SK-N-DZ (cell line): ENCODE measurements around the gene PPP2R2B.
A peak's percentile ranks its signal among the peaks of the same experiment; 100 is the strongest.
"Not testable (repeated sequence)": the region's sequence is repeated elsewhere in the genome, so short reads cannot be mapped to it uniquely, and the experiment has no call there.

Experiments used
- DNase-seq: peaks from one replicate; pipeline ENCODE4 v3.0.0-alpha.2; 2015; ENCODE audit warnings: low spot score
- small RNA-seq, 2 experiments: library from RNA; depleted of rRNA; stranded (forward); fragments of <200 nt; gene quantifications; one replicate each; pipeline ENCODE3, GENCODE V24; 2014

PPP2R2B gene

DNA sequence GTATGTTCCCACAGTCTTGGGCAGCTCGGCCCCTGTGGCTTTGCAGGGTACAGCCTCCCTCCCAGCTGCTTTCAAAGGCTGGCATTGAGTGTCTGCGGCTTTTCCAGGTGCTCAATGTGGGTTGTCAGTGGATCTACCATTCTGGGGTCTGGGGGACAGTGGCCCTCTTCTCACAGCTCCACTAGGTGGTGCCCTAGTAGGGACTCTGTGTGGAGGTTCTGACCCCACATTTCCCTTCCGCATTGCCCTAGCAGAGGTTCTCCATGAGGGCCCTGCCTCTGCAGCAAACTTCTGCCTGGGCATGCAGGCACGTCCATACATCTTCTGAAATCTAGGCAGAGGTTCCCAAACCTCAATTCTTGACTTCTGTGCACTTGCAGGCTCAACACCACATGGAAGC lies 321.7 kb downstream of the PPP2R2B start:
- DNase-seq = not testable (repeated sequence)

DNA sequence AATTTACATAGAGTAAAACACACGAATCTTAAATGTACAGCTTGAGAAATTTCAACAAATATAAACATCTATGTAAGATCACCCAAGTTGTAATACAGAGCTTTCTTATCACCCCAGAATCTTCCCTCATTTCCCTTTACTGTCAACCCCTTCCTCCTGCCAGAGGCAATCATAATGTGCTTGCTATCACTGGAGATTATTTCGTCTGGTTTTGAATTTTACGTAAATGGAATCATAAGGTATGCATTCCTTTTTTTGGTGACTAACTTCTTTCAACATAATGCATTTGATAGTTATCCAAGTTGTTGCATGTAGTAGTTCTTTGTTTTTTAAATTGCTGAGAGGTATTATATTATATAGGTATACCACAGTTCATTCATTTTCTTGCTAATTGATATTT lies 325.1 kb downstream of the PPP2R2B start:
- no peak for DNase-seq

DNA sequence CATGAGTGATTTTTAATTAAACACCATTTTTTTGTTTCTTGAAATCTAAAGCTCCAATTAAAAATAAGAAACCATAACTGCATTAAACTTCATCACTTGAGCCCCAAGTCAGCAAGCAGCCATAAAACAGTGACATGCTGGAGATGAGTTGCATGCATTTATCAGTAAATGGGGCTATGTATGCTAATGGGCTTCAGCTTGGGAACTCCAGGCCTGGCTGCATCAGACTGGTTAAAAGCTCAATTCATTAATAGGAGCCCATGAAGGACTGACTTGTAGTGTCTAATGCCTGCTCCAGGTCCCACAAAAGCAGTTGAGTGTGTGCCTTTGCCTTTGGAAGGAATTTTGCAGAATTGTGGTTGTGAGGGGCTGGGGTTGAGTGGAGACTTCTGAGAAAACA lies 328.9 kb downstream of the PPP2R2B start:
- no peak for DNase-seq

DNA sequence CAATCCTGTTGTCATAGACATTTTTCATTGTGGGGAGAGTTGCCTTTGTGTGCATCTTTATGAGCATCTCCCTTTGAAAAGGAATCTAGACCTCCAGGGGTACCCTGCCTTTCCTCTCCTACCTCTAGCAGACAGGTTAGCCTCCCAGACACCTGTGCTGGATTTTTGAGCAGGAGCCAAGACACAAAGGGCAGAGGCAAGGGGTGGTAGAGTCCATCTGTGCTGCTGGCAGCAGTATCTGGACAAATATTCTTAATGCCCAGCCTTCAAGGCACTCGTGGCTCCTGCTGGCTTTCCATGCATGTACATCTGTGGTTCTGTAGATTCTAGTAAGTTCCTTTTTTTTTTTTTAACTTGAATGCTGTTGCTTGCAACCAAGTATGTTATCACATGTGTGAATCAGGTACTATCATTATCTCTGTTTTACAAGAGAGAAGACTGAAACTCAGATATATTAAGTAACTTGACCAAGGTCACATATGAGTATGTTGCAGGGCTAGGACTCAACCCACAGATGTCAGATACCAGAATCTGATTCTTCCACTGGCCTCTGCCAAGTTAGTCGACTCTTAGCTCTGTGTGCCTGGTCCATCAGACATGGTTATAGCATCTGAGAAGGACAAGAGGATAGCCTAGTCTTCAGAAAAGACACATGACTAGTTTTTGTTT lies 329.6 kb downstream of the PPP2R2B start:
- DNase-seq = no peak

DNA sequence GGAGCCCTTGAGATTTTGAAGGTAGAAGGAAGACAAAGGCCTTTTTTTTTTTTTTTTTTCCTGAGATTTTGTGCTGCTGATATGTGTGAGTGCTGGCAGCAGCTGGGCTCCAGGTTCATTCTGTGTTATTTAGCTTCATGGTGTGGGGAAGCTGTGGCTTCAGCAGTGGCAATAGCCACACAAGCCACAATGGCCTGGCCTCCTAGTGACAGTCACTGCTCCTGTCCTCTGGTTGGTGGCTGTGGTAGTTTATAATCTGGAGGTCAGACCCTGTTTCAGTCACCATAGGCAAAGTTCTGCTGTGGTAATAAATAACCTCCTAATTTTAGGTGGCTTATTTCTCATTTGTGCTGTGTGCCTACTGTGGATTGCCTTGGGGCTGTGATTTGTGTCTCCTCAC lies 334.3 kb downstream of the PPP2R2B start:
- DNase-seq = no peak

DNA sequence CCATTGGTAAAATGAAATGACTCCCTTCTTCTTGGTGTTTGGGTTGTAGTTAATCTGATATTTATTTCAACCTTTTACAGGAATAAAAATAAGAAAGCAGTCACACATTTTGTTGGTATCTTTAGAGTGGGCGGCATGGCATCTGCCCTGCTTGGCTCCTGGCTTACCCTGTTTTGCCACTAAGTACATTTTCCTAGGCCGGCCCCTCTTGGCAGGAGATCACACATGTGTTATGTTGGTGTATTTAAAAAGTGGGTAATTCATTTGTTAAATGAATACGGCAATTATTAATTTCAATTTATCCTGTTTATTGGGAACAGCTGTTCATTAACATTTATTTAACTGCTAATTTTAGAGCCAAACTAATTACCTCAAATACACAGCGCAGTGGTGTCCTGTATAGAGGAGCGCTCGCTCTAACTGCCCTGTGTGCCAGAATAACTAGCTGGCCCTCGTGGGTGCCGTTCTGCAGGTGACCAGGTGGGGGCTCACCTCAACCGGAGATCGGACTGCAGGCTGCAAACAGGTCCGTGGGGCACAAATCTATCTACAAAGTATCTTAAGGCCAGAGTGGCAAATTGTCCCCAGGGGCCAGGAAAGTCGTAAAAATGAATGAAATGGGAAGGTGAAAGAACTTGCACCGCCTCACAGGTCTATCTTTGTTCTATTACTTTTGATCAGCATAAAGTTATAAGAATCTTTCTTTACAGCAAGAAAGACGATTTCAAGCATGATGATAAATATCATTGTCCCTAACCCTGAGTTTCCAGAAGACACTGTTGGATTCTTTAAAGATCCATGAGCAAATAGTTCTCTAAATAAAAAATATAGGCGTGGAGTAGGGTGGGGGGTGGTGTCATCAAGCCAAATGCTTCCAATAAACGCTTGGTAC lies 336.4 kb downstream of the PPP2R2B start:
- DNase-seq = peak; percentile 75

DNA sequence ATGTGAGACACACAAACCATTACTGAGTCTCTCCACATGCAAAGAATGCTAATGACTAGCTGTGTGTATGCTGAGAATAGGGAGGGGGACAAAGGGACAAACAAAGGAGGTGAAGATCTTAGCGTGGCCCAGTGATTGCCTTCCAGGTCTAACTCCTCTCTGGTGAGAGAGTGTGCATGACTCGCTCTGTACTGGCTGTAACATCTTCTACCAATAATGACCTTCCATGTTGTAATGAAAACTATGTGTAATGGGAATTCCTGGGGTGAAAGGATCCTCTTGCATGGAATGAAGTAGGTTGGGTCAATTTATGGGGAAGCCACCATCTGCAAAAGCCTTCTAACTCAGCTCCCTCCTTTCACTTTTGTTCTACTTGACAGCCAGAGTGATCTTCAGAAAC lies 338.1 kb downstream of the PPP2R2B start:
- DNase-seq = no peak

DNA sequence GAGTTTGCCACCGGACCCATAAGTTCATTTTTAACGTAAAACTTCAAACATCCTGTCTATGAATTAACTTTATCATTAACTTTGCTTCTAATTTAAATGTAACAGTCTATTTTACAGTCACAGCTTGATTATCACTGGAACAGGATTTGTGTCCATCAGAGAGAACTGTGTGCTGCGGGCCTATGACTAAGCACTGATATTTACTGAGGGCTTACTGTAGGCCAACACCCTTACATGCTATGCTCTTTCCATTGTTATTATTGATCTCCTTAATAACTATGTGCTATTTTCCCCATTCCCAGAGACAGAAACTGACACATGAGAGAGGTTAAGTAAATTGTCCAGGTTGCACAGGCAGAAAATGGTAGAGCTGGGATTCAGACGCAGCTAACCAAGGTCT lies 338.6 kb downstream of the PPP2R2B start:
- no peak for DNase-seq

DNA sequence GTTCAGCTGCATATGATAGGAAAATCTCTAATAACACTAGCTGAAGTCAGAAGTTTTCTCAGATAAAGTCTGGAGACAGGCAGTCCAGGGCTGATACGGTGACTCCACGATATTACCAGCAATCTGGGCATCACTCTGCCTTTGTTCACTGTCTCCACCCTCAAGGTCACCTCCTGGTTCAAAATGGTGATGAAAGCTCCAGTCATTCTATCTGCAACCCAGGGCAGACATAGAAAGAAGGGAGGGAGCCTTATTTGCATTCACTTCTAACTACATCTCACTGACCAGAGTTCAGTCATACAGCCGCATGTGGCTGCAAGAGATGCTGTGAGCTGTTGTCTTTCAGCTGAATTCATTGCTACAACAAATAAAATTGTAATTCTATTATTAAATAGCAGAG lies 340.1 kb downstream of the PPP2R2B start:
- no peak for DNase-seq

DNA sequence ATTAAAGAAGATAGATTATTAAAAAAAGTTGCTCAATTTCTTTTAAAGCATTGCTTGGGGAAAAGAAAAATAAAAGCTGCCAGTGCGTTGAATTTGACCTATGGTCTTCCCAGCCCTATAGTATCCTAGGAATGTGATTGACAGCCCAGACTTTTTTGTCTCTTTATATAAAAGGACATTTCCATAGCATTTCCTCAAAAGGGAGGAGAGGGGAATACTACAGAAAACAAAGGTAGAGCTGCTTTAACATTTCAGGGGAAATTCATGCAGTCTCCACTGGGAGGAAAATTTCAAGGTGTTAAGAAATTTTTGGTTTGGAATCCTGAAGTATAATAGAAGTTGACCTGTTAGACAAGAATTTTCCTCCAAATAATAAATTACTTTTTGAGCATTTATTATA lies 344.7 kb downstream of the PPP2R2B start:
- no peak for DNase-seq

DNA sequence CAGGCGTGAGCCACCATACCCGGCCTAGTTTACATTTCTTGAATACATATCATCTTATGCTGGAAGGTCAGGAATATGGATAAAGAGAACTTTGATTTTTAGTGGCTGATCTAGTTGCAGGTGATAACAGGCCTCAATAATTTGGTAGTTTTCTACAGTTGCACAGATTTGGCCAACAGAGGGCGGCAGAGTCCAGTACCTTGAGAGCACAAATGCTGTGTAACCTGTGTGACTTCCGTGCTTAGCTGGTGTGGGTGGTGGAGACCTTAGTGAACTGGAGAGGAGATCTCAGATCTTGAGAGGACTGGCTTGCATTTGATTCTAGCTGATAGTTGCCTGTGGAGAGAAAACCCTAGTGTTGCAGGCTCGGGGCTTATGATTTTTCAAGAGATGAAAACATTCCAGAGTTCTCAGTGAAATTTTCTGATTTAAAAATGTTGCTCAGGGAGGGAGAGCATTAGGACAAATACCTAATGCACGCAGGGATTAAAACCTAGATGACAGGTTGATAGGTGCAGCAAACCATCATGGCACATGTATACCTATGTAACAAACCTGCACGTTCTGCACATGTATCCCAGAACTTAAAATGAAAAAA lies 345.2 kb downstream of the PPP2R2B start:
- peak; percentile 85 for DNase-seq

Small RNA genes lying within 50 kb of the gene (small RNA-seq; reads per million reads assigned to genes)
- 0 to 0.31 reads per million in 2 experiments for gene RN7SL791P
